ENCODE measurements around the gene SLC15A1. TPM values are rescaled to one million over a fixed set of nuclear protein-coding genes. Genes with fewer than 3 reads are reported as not detected.

SLC15A1 gene
- total RNA-seq, 1 experiment from 2014 or later, result not detected

DNA sequence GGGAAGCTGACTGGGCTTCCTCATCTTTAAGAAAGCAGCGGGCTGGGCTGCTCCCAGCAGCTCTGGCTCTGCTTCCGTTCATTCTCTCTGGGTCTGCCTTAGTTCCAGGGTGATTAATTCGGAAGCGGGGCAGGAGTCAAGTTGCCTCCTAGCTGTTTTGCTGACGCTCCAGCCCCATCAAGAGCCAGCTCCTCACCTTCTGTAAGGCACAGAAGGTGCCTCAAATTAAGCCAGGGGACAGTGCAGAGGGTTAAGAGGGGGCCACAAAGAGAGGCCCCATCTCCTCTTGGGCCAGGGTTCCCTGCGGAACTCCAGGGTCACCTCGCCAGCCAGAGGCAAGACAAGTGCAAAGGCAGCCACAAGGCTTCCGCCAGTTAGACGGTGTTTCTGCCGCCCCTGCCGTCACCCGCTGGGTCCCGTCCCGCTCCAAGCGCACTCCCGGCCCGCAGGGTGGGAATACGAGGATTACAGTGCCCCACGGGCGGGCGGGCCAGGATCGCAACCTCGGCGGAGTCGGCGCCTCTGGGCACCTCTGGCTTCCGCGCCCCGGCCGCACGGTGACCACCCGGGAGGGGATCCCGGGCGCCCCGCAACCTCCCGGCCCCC lies 508 bp downstream of the SLC15A1 start:
- DNase-seq (ENCODE audit: low read depth), result peak; percentile 10

DNA sequence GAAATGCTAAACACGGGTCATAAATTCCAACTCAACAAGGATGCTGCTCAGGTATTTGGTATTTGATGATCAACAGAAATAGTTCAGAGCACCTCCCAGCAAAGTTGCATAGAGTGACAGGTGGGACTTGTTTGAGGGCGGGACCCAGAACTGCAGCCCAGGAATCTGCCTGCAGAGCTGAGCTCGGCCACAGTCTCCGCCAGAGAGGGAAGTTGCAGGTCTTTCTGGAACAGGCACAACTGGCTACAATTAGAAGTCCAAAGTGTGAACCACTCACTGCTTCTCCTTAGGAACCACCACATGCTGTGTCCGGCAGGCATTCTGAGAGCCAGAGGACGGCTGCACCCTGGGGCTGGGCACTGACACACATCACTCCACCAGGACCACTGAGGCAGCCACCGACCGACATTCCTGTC lies 1.1 kb downstream of the SLC15A1 start:
- DNase-seq (ENCODE audit: low read depth), result no peak

DNA sequence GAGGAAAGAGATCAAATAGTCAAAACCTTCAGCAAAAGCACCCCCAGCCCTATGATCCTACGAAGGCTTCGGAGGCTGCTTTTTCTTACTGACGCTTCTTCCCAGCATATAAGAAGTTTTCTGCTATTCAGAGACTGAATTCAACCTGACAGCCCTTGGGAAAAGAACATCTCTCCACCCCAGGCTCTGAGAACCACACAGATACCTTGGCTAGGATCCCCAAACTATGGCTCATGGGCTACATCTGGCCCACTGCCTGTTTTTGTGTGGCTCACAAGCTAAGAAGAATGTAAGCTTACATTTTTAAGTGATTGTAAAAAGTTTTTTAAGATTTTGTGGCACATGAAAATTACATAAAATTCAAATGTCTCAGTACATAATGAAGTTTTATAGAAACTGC lies 3.0 kb downstream of the SLC15A1 start:
- DNase-seq (ENCODE audit: low read depth), result peak; percentile 60

DNA sequence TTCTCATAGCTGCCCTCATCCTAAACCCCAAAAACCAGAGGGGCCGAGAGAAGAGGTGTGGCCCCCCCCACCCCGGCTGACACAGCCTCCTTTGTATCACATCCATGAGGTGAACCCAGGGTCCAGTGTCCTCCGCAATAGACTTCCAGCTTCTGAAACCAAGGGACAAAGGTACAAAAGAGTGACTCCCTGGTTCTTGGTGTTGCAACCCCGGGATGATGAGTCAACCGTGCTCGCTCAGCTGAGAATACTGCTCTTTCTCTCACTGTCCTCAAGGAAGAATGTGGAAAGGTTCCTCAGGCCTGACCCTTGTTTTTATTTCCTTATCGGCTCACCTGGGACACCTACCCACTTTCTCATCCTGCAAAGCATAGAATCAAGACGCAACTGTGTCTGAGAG lies 5.5 kb downstream of the SLC15A1 start:
- peak; percentile 22 for DNase-seq (ENCODE audit: low read depth)

DNA sequence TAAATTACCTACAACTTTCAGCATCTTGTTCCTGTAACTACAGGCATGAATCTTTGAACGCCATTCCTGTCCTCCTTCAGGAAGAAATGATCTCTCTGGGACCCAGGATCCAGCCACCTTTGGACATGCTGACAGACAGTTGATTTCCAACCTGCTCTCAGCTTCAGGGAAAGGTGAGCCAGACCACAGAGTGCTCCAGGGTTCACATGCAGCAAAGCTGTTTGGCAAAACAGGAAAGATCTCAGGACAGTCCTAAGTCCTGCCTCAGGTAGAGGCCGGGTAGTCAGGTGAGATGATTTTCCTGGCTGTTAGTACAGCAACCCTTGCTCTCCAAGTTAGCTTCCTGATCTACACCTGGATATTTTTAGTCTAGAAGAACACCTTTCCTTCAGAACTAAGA lies 9.1 kb downstream of the SLC15A1 start:
- DNase-seq (ENCODE audit: low read depth), result no peak

DNA sequence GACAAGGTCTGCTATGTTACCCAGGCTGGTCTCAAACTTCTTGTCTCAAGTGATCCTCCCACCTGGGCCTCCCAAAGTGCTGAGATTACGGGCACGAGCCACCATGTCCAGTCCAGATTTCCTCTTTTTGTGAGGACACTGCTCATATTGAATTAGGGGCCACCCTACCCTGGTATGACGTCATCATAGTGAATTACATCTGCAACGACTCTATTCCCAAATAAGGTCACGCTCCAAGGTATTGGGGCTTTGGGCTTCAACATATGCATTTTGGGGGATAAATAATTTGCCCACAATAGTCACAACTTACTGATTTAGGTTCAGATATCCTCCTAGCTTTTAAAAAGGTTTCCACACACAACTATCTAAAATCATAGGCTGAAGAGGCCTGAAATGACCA lies 9.5 kb downstream of the SLC15A1 start:
- no peak for DNase-seq (ENCODE audit: low read depth)

DNA sequence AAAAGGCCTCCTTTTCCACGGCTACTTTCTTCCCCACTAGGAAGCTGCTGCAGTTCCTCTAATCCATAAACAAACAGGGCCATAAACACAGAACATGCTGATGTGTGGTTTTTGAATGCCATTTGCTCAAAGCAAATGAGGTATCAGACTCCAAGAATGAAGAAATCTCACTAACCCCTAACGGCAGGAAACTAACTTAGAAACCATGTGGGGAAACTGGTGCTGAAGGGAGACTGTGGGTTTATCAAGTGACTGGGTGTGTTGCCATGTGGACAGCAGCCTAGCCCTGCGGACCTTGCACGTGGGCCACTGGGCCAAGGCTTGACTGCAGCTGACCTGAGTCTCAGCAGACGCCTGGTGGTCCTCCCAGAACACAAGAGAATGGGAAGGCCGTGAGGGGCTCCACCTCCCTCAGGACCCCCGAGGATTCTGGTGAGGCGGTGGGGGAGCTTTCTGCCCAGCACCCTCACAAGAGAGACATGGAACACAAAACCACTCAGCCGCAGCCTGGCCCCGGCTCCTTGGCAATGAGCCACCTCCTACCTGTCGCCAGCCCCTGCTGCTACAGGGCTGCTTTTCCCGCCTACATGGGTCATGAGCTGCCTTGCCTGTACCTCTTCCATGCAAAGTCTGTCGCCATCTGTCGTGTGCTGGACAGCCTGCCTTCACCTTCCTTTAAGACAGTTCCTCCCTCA lies 10.6 kb downstream of the SLC15A1 start:
- no peak for DNase-seq (ENCODE audit: low read depth)

DNA sequence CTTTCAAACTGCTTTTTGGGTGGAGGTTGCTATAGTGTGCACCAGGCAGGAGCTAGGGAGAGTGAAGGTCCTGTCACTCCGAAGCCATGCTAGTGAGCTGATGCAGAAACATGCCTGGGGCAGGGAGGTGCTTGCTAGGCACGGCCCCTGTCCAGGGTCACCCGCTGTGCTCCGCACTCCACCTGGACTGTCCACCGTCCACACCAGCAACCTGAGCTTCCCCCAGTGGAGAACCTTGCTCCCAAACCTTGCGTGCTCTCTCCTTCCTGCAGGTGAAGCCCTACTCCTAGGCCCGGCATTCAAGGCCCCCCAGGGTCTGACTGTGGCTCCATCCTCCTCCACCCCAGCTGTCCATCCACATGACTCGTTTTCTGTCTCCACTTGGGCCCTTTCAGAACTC lies 12.3 kb downstream of the SLC15A1 start:
- no peak for DNase-seq (ENCODE audit: low read depth)

DNA sequence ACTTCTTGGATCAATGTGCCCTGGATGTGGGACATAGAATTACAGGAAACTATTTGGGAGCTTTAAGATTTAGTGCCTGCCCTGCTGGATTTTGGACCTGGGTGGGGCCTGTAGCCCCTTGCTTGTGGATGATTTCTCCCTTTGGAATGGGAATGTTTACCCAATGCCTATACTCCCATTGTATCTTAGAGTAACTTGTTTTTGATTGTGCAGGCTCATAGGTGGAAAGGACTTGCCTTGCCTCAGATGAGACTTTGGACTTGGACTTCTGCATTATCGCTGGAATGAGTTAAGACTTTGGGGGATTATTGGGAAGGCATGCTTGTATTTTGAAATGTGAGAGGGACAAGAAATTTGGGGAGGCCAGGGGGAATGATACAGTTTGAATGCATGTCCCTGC lies 13.5 kb downstream of the SLC15A1 start:
- no peak for DNase-seq (ENCODE audit: low read depth)

DNA sequence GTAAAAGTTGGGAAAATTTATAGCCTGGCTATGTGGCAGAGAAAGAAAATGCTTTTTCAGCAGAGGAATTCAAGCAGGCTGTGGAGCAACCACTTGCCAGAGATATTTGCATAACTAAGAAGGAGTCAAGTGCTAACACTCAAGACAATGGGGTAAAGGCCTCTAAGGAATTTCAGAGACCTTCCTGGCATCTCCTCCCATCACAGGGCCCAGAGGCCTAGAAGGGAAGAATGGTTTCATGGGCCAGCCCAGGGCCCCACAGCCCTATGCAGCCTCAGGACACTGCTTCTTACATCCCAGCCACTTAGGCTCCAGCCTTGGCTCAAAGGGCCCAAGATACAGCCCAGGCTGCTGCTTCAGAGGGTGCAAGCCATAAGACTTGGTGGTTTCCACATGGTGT lies 14.3 kb downstream of the SLC15A1 start:
- DNase-seq (ENCODE audit: low read depth), result no peak

DNA sequence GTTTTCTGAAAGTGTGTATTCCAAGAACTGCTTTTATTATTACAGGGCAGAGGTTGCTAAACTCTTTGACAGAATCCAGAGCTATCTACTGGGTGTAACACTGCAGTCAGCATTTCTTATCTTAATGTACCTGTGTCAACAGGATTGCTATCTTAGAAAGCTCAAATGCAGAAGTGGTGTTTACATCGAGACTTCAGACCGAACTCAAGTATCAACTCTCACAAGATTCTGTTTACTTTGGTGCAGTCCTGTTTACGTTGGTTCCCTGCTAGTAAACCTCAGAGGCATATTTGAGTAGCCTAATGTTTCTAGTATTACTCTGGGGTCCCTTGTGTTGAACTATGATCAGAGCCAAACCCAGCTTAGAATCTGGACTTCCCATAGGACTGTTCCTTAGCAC lies 20.5 kb downstream of the SLC15A1 start:
- DNase-seq (ENCODE audit: low read depth), result no peak

DNA sequence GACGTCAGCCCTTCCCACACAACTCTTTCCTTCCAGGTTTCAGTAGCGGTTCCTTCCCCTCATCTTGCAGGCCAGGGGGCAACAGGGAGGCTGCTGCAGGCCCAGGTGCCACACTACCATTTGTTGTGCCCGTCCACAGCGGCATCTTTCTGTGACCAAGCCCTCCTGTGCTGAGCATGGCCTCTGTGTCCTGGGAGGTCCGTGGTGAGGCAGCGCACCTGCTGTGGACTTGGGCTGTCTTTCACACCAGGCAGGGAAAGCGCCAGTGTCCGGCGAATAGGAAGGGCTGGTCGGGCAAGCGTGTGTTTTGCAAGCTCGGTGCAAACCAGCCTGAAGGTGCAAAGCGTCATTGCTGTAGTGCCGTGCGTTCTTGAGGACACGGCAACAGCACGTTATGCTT lies 21.4 kb downstream of the SLC15A1 start:
- no peak for DNase-seq (ENCODE audit: low read depth)

DNA sequence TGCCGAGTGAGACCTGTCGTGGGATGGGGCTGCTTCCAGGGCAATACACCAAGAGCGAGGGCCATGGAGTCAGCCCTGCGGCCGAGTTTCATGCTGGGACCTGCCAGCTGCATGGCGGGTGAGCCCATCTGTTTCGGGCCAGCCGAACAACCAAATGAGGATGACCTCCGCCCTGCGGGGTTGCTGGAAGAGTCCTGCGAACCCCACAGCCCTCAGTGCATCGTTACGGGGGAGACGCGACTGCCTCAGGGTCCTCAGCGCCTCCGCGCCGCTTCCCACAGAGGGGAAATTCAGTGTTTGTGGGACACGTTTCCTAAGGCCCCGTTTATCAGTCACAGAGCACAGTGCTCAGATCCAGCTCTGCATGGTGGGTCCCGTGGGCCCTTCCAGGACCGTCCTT lies 22.0 kb downstream of the SLC15A1 start:
- DNase-seq (ENCODE audit: low read depth), result no peak

DNA sequence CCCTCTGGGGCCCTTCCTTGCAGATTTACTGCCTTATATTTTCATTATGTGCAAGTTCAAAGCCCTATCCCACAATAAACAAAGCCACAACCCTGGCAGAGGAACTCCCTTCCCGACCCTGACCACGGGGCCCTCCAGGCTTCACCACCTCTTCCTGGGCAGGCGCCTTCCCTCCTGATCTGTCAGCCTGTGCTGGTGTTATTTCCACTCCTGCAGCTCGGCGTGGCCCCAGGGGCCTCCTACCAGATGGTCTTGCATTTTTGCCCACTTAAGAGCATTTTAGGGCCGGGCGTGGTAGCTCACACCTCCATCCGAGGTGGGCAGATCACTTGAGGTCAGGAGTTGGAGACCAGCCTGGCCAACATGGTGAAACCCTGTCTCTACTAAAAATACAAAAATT lies 22.8 kb downstream of the SLC15A1 start:
- DNase-seq (ENCODE audit: low read depth), result no peak

DNA sequence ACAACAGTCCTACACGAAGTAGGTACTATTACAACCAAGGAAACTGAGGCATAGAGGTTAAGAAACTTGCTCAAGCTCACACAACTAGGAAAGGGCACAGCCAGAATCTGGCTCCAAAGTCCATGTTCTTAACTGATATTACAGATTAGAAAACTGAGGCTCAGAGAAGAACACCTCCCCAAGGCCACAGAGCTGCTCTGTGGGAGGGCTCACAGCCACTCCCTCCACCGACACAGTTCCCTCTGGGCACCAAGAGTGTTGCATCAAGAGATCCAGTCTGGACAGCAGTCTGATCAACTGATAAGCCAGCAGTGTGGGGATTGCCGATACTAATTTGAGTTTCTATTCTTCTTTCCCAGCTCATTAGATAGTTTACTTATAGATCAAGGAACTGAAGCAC lies 29.5 kb downstream of the SLC15A1 start:
- DNase-seq (ENCODE audit: low read depth), result no peak

DNA sequence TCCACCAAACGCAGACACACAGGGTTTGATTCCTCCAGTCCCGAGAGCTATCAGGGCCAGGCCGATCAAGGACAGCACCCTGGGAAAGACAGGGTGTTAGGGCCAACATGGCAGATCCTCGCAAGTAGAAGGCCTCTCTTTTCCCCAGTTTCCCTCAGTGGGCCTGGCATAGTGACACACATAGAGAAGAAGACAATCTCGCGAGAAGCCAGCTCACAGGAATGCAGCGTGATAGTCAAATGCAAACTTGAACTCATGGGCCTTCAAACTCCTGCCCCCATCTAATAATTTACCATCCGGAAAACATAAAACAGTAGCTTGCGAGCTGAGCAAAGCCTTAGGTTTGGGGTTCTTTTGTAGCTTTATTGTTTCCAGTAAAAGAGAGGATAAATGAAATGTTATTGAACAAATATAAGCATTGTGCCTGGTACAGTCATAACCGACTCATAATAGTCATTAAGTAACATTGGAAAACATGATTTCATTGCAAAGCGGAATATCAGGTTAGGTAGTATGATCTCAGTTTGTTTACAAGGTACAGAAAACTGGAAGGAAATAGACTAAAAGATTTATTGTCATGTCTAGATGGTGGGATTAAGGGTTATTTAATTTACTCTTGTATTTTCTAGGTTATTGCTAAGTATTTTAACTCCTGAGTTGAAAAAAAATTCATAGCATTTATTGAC lies 30.5 kb downstream of the SLC15A1 start:
- DNase-seq (ENCODE audit: low read depth), result no peak

DNA sequence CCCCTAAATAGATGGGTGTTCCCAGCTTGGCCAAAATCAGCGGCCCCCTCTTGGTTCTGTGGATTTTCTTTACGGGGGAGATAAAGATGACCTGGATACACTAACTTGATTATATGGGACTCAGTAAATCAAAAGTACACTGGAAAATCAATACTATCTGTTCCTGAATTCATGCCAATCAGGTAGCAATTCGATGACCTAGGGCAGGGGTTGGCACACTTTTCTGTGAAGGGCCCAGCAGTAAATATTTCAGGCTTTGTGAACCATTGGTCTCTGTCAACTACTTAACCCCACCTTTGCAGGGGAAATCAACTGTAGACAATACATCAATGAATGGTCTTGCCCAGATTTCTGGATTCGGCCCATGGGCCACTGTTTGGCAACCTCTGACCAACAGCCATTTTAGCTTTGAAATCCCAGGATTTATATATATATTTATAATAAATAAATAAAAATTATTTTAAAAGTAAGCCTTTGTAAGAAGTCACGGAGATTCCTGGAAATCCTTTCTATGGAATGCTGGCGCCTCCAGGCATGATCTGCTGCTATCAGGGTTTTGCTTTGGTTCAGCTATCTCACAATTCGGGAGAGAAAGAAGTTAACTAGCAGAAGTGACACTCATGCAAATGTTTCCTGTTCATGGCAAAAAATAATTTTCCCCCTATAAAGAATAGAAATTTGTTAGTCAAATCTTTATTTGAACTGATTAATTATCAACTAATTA lies 32.8 kb downstream of the SLC15A1 start:
- no peak for DNase-seq (ENCODE audit: low read depth)

DNA sequence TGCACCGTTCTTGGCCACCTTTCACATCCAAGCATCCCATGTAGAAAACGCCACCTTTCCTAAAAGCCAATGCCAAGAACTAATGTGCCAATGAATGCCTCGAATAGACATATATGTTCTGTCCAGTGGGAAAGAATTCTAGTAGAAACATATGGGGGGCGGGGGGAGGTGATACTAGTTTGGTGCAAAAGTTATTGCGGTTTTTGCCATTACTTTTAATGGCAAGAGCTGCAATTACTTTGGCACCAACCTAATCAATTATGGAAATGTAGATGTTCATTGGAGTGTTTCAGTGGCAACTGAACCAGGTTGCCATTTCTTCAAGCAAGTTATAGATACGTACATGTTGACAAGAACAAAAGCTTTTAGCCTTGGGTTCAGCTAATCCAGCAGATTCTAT lies 34.6 kb downstream of the SLC15A1 start:
- no peak for DNase-seq (ENCODE audit: low read depth)

DNA sequence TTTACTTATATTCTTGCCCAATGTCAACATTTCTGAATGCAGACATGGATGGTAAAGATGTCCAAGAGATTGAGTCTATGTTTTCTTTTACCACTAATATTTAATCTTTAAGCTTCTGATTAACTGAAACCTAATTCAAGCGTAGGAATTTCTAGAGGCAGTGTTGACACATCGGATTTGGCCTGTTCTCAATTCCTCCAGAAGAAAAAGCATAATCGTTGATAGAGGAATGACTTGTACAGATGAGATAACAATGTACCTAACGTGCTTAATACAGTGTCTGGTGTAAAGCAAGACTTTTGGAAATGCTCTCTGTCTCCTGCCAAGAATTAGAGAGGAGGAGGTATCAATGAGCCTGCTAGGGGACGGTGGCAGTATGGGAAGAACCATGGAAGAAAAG lies 35.2 kb downstream of the SLC15A1 start:
- DNase-seq (ENCODE audit: low read depth), result no peak

DNA sequence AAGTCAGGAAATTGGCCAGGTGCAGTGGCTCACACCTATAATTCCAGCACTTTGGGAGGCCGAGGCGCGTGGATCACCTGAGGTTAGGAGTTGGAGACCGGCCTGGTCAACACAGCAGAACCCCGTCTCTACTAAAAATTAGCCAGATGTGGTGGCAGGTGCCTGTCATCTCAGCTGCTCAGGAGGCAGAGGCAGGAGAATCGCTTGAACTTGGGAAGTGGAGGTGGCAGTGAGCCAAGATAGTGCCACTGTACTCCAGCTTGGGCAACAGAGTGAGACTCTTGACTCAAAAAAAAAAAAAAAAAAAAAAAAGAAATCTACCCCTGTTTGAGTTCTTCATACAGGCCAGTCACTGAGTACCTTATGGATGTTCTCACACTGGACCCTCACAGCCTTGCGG lies 42.0 kb downstream of the SLC15A1 start:
- DNase-seq (ENCODE audit: low read depth), result no peak

DNA sequence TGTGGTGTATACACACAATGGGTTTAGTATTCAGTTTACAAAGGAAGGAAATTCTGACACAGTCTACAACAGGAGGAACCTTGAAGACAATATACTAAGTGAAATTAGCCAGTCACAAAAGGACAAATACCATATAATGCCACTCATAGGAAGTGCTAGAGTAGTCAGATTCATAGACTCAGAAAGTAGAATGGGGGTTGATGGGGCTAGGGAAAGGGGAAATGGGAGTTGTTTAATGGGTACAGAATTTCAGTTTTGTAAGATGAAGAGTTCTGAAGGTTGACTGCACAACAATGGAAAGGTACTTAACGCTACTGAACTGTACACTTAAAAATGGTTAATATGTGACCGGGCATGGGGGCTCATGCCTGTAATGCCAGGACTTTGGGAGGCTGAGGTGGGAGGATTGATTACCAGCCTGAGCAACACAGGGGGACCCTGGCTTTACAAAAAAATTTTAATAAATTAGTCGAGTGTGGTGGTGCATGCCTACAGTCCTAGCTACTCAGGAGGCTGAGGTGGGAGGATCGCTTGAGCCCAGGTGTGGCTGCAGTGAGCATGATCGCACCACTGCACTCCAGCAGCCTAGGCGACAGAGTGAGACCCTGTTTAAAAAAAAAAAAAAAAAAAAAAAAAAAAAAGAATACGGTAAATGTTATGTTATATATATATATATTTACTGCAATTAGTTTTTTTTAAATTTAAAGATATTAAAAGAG lies 45.0 kb downstream of the SLC15A1 start:
- DNase-seq (ENCODE audit: low read depth), result no peak

Data from M059J (cell line).